ENCODE results near the gene TFF3.

- no peak for TF ChIP-seq ZNF274 (IDR thresholded peaks at IDR 0.05; ENCODE audit: low read depth, low read length)
- TF ChIP-seq SUZ12 (IDR thresholded peaks at IDR 0.05; ENCODE audit: extremely low read depth, insufficient read depth, insufficient read length), result no peak
- TF ChIP-seq YY1 (IDR thresholded peaks at IDR 0.05; ENCODE audit: insufficient read depth, insufficient read length), result no peak
Observed at GRCh38 chr21:42313501-42313969, 1.7 kb downstream of the TFF3 start.

All from NT2/D1 (cell line).